Mesothelial cell of epicardium (in vitro differentiated cells): ENCODE measurements around the gene GPR68. TPM values are rescaled to one million over a fixed set of nuclear protein-coding genes. Genes with fewer than 3 reads are reported as not detected.

Experiments used
- DNase-seq, 2 experiments: peaks; one replicate each; pipeline ENCODE4 v3.0.0; 2021; ENCODE audit warnings: low spot score in 2 of 2; ENCODE audit not compliant: unreplicated experiment in 2 of 2
- H3K27ac Mint-ChIP-seq: 2 replicates; pipeline ENCODE4 v1.8.0; 2021; ENCODE audit warnings: mixed read lengths
- H3K27me3 Mint-ChIP-seq: 2 replicates; pipeline ENCODE4 v1.8.0; 2021; ENCODE audit warnings: low read depth, mixed read lengths
- H3K36me3 Mint-ChIP-seq: 2 replicates; pipeline ENCODE4 v1.8.0; 2021; ENCODE audit warnings: mixed read lengths
- H3K4me1 Mint-ChIP-seq: 2 replicates; pipeline ENCODE4 v1.8.0; 2021; ENCODE audit warnings: mixed read lengths
- H3K4me3 Mint-ChIP-seq: 2 replicates; pipeline ENCODE4 v1.8.0; 2021; ENCODE audit warnings: mild to moderate bottlenecking, moderate library complexity, mixed read lengths
- H3K9me3 Mint-ChIP-seq: 2 replicates; pipeline ENCODE4 v1.8.0; 2021; ENCODE audit warnings: mixed read lengths
- CTCF ChIP-seq: fragments of 200-600 bp; sonication (generic); IDR thresholded peaks from one replicate; pipeline ENCODE4 v1.5.0; 2021; ENCODE audit warnings: antibody characterized with exemption; ENCODE audit not compliant: unreplicated experiment
- total RNA-seq: library from RNA; stranded (reverse); gene quantifications from 3 replicates; pipeline ENCODE4 v1.2.1, GENCODE V29; 2021

Gene GPR68
- total RNA-seq, 1 donor from 2014 or later, result 1.1 TPM

- Mint-ChIP-seq H3K9me3 (peaks cover 4% of the 10 kb centered on the region), H3K27ac (no peak overlapping the region), H3K4me3 (no peak overlapping the region), H3K27me3 (no peaks in the 10 kb centered on the region), H3K4me1 (peaks cover 13% of the 10 kb centered on the region), H3K36me3 (peaks cover 12% of the 10 kb centered on the region)
- DNase-seq, result no peak
- no peak for TF ChIP-seq CTCF
Observed at GRCh38 chr14:91279354-91279753, 34.9 kb upstream of the GPR68 start.

GRCh38 chr14:91278383-91278715, 33.8 kb upstream of the GPR68 start:
- H3K4me1 Mint-ChIP-seq, result peaks cover 3% of the 10 kb centered on the region
- H3K4me3 Mint-ChIP-seq, result no peak overlapping the region
- no peak overlapping the region for H3K27ac Mint-ChIP-seq

GRCh38 chr14:91277546-91278382, 33.3 kb upstream of the GPR68 start:
- H3K9me3 Mint-ChIP-seq, result peaks cover 4% of the 10 kb centered on the region
- DNase-seq, result no peak
- no peaks in the 10 kb centered on the region for H3K4me1 Mint-ChIP-seq

More at GRCh38 chr14:91278383-91278715, 33.8 kb upstream of the GPR68 start:
- DNase-seq, result no peak
- Mint-ChIP-seq H3K27me3 (no peaks in the 10 kb centered on the region), H3K36me3 (peaks cover 12% of the 10 kb centered on the region), H3K9me3 (peaks cover 4% of the 10 kb centered on the region)
- no peak for TF ChIP-seq CTCF

GRCh38 chr14:91274796-91275195, 30.3 kb upstream of the GPR68 start:
- no peak for TF ChIP-seq CTCF
- H3K27me3 Mint-ChIP-seq, result no peaks in the 10 kb centered on the region
- H3K36me3 Mint-ChIP-seq, result peaks cover 2% of the 10 kb centered on the region
- no peak overlapping the region for H3K4me3 Mint-ChIP-seq
- no peaks in the 10 kb centered on the region for H3K4me1 Mint-ChIP-seq
- H3K9me3 Mint-ChIP-seq, result no peaks in the 10 kb centered on the region
- no peak overlapping the region for H3K27ac Mint-ChIP-seq
- DNase-seq, result no peak

More at GRCh38 chr14:91277546-91278382, 33.3 kb upstream of the GPR68 start:
- Mint-ChIP-seq H3K27ac (no peak overlapping the region), H3K36me3 (peaks cover 9% of the 10 kb centered on the region), H3K27me3 (no peaks in the 10 kb centered on the region), H3K4me3 (no peak overlapping the region)
- no peak for TF ChIP-seq CTCF

- no peak for TF ChIP-seq CTCF
- no peak overlapping the region for H3K27ac Mint-ChIP-seq
- peaks cover 2% of the 10 kb centered on the region for H3K36me3 Mint-ChIP-seq
- no peaks in the 10 kb centered on the region for H3K27me3 Mint-ChIP-seq
- no peak overlapping the region for H3K4me3 Mint-ChIP-seq
- no peaks in the 10 kb centered on the region for H3K9me3 Mint-ChIP-seq
- H3K4me1 Mint-ChIP-seq, result no peaks in the 10 kb centered on the region
- DNase-seq, result no peak
Observed at GRCh38 chr14:91273885-91274273, 29.4 kb upstream of the GPR68 start.
